Brain microvascular endothelial cell (primary cell): Measurements from ENCODE around the gene CEP97.
A peak's percentile ranks its signal among the peaks of the same experiment; 100 is the strongest.
"Not testable (repeated sequence)": the region's sequence is repeated elsewhere in the genome, so short reads cannot be mapped to it uniquely, and the experiment has no call there.

Experiments used
- DNase-seq: peaks from one replicate; pipeline ENCODE4 v3.0.0-alpha.2; 2020
- H3K27ac ChIP-seq: fragments of 250-450 bp; sonication (Bioruptor Pico); 2 replicates; pipeline ENCODE4 v1.5.1; 2020; ENCODE audit warnings: mild to moderate bottlenecking, moderate library complexity
- H3K27me3 ChIP-seq: fragments of 250-450 bp; sonication (Bioruptor Pico); replicated peaks from 2 replicates; pipeline ENCODE4 v1.5.1; 2020; ENCODE audit warnings: mild to moderate bottlenecking
- H3K36me3 ChIP-seq: fragments of 250-450 bp; sonication (Bioruptor Pico); replicated peaks from 2 replicates; pipeline ENCODE4 v1.5.1; 2020; ENCODE audit warnings: mild to moderate bottlenecking
- H3K4me3 ChIP-seq: 2 replicates; pipeline ENCODE4 v1.5.1; 2011; ENCODE audit warnings: low read depth, mild to moderate bottlenecking, control low read depth, low read length, moderate library complexity
- CTCF ChIP-seq: IDR thresholded peaks from 2 replicates; pipeline ENCODE4 v1.5.1; 2011; ENCODE audit warnings: low read depth, mild to moderate bottlenecking, moderate library complexity, low read length, control low read depth, inconsistent platforms; ENCODE audit errors: missing control alignments
- in situ Hi-C: cut with HindIII; loops from 2 replicates; pipeline ENCODE4 v1.10.0; 2017; ENCODE audit warnings: low sequenced_read_pairs, low pct_ligation_motif_present

CEP97 gene

GRCh38 chr3:101724329-101725193 is at the start of gene CEP97:
CEP97 (plus strand) TSS chr3:101724614; CDS start chr3:101724677, 63 bp downstream.
- H3K27ac ChIP-seq, result peak within 1 kb of the TSS; percentile 67
- peak within 1 kb of the TSS; percentile 94 for H3K4me3 ChIP-seq
- peaks cover 3% of the 10 kb centered on the region for H3K36me3 ChIP-seq
- in situ Hi-C loops, result no loop called here
- no peaks in the 10 kb centered on the region for H3K27me3 ChIP-seq
- no peak for TF ChIP-seq CTCF
- DNase-seq, result peak; percentile 96

GRCh38 chr3:101675709-101676215 is 48.7 kb upstream of the CEP97 start:
- Histone ChIP-seq H3K4me3 (peak overlapping the region; percentile 95), H3K36me3 (peaks cover 14% of the 10 kb centered on the region), H3K27ac (peak overlapping the region; percentile 64), H3K27me3 (no peaks in the 10 kb centered on the region)
- in situ Hi-C loops, result no loop called here
- no peak for TF ChIP-seq CTCF
- no peak for DNase-seq

- Histone ChIP-seq H3K36me3 (peaks cover 14% of the 10 kb centered on the region), H3K4me3 (peak overlapping the region; percentile 95), H3K27ac (peak overlapping the region; percentile 70), H3K27me3 (no peaks in the 10 kb centered on the region)
- TF ChIP-seq CTCF, result no peak
- DNase-seq, result peak; percentile 92
- in situ Hi-C loops, result no loop called here
These were observed 48.1 kb upstream of the CEP97 start for GRCh38 chr3:101676216-101676764.

GRCh38 chr3:101676765-101677435 is 47.5 kb upstream of the CEP97 start, which contains the start of gene ZBTB11:
ZBTB11 (minus strand) TSS chr3:101677132; CDS start chr3:101676914, 218 bp downstream.
- Histone ChIP-seq H3K4me3 (peak within 1 kb of the TSS; percentile 95), H3K36me3 (peaks cover 20% of the 10 kb centered on the region), H3K27ac (peak within 1 kb of the TSS; percentile 70), H3K27me3 (no peaks in the 10 kb centered on the region)
- in situ Hi-C loops, result no loop called here
- DNase-seq, result peak; percentile 100
- peak; percentile 73 for TF ChIP-seq CTCF

GRCh38 chr3:101677436-101678286 is 46.8 kb upstream of the CEP97 start:
- H3K36me3 ChIP-seq, result peaks cover 28% of the 10 kb centered on the region
- no peak overlapping the region for H3K27ac ChIP-seq
- in situ Hi-C loops, result no loop called here
- no peaks in the 10 kb centered on the region for H3K27me3 ChIP-seq
- no peak for TF ChIP-seq CTCF
- DNase-seq, result no peak
- H3K4me3 ChIP-seq, result peak overlapping the region; percentile 44

- in situ Hi-C loops, H3K4me3 ChIP-seq, DNase-seq, H3K27ac ChIP-seq, H3K27me3 ChIP-seq: not testable (repeated sequence)
- H3K36me3 ChIP-seq, result peaks cover 37% of the 10 kb centered on the region
These were observed 45.6 kb upstream of the CEP97 start for GRCh38 chr3:101678837-101679236.
